Endothelial cell of umbilical vein (primary cell): ENCODE data around the gene ITGB3BP. TPM values are rescaled to one million over a fixed set of nuclear protein-coding genes. Genes with fewer than 3 reads are reported as not detected.

Source experiments
- BruUV-seq: library from RNA; stranded (reverse); fragments of 400-500 nt; replicated peaks from 2 replicates; lab custom pipeline; 2021; lab: Mats Ljungman, UMichigan
- CTCF ChIA-PET: fragments of 300-600, 350-600 bp; sonication (Branson Sonifier 250); formaldehyde crosslinking; loops from one replicate; lab custom pipeline; 2021; ENCODE audit warnings: antibody characterized with exemption, inconsistent platforms; lab: Charles Lee
- POLR2A ChIA-PET: fragments of 300-600, 350-600 bp; sonication (Branson Sonifier 250); formaldehyde crosslinking; loops from one replicate; lab custom pipeline; 2021; ENCODE audit warnings: antibody characterized with exemption, inconsistent platforms; lab: Charles Lee
- DNase-seq: peaks from one replicate; pipeline ENCODE4 v3.0.0-alpha.2; 2011; ENCODE audit warnings: low read depth, low spot score
- FAIRE-seq: peaks from 2 replicates; lab custom pipeline; 2011; peaks lifted over from hg19 to GRCh38; lab: Jason Lieb, UNC
- H2AFZ ChIP-seq: 2 replicates; pipeline ENCODE4 v1.6.0; 2012; ENCODE audit warnings: low read depth, low read length, control low read depth, inconsistent platforms
- H3K27ac ChIP-seq: 2 replicates; pipeline ENCODE4 v1.5.1; 2011; ENCODE audit warnings: low read depth, mild to moderate bottlenecking, control low read depth, low read length, moderate library complexity; ENCODE audit not compliant: insufficient read depth
- H3K27me3 ChIP-seq, 2 experiments: 2 replicates each; pipeline versions ENCODE4 v1.6.0 to v1.6.1; 2011; ENCODE audit warnings: low read length in 2 of 2, mixed read lengths in 1 of 2; ENCODE audit not compliant: control insufficient read depth in 2 of 2, insufficient read depth in 2 of 2
- H3K36me3 ChIP-seq, 2 experiments: 2 replicates in 1 of 2; 3 replicates in 1 of 2; pipeline ENCODE4 v1.5.1; 2011; ENCODE audit warnings: low read length in 2 of 2, mild to moderate bottlenecking in 1 of 2, moderate library complexity in 1 of 2; ENCODE audit not compliant: control insufficient read depth in 2 of 2, insufficient read depth in 2 of 2; ENCODE audit errors: extremely low read depth in 1 of 2
- H3K4me1 ChIP-seq: 3 replicates; pipeline ENCODE4 v1.5.1; 2011; ENCODE audit warnings: mild to moderate bottlenecking, low read length; ENCODE audit not compliant: control insufficient read depth, insufficient read depth; ENCODE audit errors: extremely low read depth
- H3K4me2 ChIP-seq: 2 replicates; pipeline ENCODE4 v1.6.1; 2011; ENCODE audit warnings: low read length, control low read depth, mixed read lengths; ENCODE audit not compliant: insufficient read depth
- H3K4me3 ChIP-seq, 3 experiments: fragments of 200-600 bp in 1 of 3; sonication (generic), shearing (Covaris generic) in 1 of 3; replicated peaks in 1 of 3; 2 replicates each; pipeline ENCODE4 v1.5.1; 2011 to 2016; ENCODE audit warnings: control low read depth in 3 of 3, low read length in 3 of 3, mild to moderate bottlenecking in 2 of 3, inconsistent platforms in 1 of 3, low read depth in 1 of 3, moderate library complexity in 1 of 3; ENCODE audit not compliant: insufficient read depth in 1 of 3
- H3K79me2 ChIP-seq: 2 replicates; pipeline ENCODE4 v1.6.0; 2012; ENCODE audit warnings: low read length, inconsistent platforms; ENCODE audit not compliant: control insufficient read depth, insufficient read depth
- H3K9ac ChIP-seq: replicated peaks from 2 replicates; pipeline ENCODE3; 2011; ENCODE audit warnings: low read length, control low read depth; ENCODE audit not compliant: insufficient read depth; ENCODE audit errors: extremely low read depth
- H3K9me1 ChIP-seq: replicated peaks from 3 replicates; pipeline ENCODE4 v1.6.0; 2011; ENCODE audit warnings: mild to moderate bottlenecking, low read length; ENCODE audit not compliant: control insufficient read depth, insufficient read depth; ENCODE audit errors: extremely low read depth
- H3K9me3 ChIP-seq: replicated peaks from 2 replicates; pipeline ENCODE4 v1.5.1; 2012; ENCODE audit warnings: low read length, inconsistent platforms; ENCODE audit not compliant: control insufficient read depth, insufficient read depth
- H4K20me1 ChIP-seq: replicated peaks from 2 replicates; pipeline ENCODE3; 2011; ENCODE audit warnings: mild to moderate bottlenecking, low read length; ENCODE audit not compliant: control insufficient read depth, insufficient read depth; ENCODE audit errors: extremely low read depth
- EZH2 ChIP-seq: IDR thresholded peaks from 2 replicates; pipeline ENCODE4 v1.6.1; 2012; ENCODE audit warnings: borderline replicate concordance, low read depth, mild to moderate bottlenecking, moderate library complexity, low read length, inconsistent platforms; ENCODE audit not compliant: severe bottlenecking
- FOS ChIP-seq: IDR thresholded peaks from 2 replicates; pipeline ENCODE4 v1.6.1; 2011; ENCODE audit warnings: mild to moderate bottlenecking, low read length, moderate library complexity, borderline replicate concordance; ENCODE audit not compliant: insufficient read depth
- GATA2 ChIP-seq: IDR thresholded peaks from 2 replicates; pipeline ENCODE4 v1.7.0; 2011; ENCODE audit warnings: low read depth, mild to moderate bottlenecking, moderate library complexity, mixed read lengths, low read length; ENCODE audit not compliant: insufficient read length, insufficient read depth
- JUN ChIP-seq: IDR thresholded peaks from 2 replicates; pipeline ENCODE4 v1.6.1; 2011; ENCODE audit warnings: borderline replicate concordance, low read depth; ENCODE audit not compliant: insufficient read length, insufficient read depth
- MAX ChIP-seq: IDR thresholded peaks from 2 replicates; pipeline ENCODE4 v1.6.1; 2011; ENCODE audit not compliant: insufficient read depth, insufficient read length
- MYC ChIP-seq: IDR thresholded peaks from one replicate; pipeline ENCODE4 v1.6.1; 2011; ENCODE audit warnings: mild to moderate bottlenecking, low read depth, low read length
- POLR2A ChIP-seq: IDR thresholded peaks from 2 replicates; pipeline ENCODE4 v1.6.1; 2012; ENCODE audit warnings: low read depth, mild to moderate bottlenecking, control low read depth, low read length
- POLR2AphosphoS5 ChIP-seq: IDR thresholded peaks from 2 replicates; pipeline ENCODE4 v1.6.1; 2012; ENCODE audit warnings: low read depth, mild to moderate bottlenecking, control low read depth, low read length, moderate library complexity; ENCODE audit not compliant: insufficient read depth
- dilution Hi-C: fragments of 300-500 bp; cut with MboI; formaldehyde crosslinking; loops from one replicate; pipeline ENCODE4 v1.15.0; 2019; ENCODE audit warnings: low sequenced_read_pairs; ENCODE audit not compliant: extremely low pct_ligation_motif_present
- intact Hi-C: fragments of 100-400 bp; cut with micrococcal nuclease; formaldehyde crosslinking; loops from one replicate; pipeline ENCODE4 v1.10.0; 2022
- polyA plus RNA-seq, 4 experiments: library from polyadenylated mRNA; depleted of rRNA in 3 of 4; stranded (reverse) in 3 of 4; unstranded in 1 of 4; fragments of >200 nt; gene quantifications; 2 replicates each; pipeline versions ENCODE4 v1.2.1 to v1.2.3, GENCODE V29; 2011 to 2012; ENCODE audit warnings: missing spikeins in 1 of 4
- total RNA-seq: library from RNA; stranded (reverse); gene quantifications from 2 replicates; pipeline ENCODE4 v1.2.3, GENCODE V29; 2021
- TF ChIP-seq, protein P1 (sequence below), 2 donors: IDR thresholded peaks; 1 replicate in 1 of 2; 2 replicates in 1 of 2; pipeline ENCODE4 v1.5.1; 2011; ENCODE audit warnings: low read length in 2 of 2, mild to moderate bottlenecking in 2 of 2, moderate library complexity in 2 of 2, control low read depth in 1 of 2, inconsistent platforms in 1 of 2, low read depth in 1 of 2; ENCODE audit not compliant: insufficient read depth in 1 of 2; ENCODE audit errors: extremely low read depth in 1 of 2

The ITGB3BP gene
- total and polyA plus RNA-seq, 2 donors (not counting 3 experiments of a cell fraction or from before 2014, with no cell fraction given) = 5.3 to 24.4 TPM

GRCh38 chr1:63442141-63442475 is 80.9 kb downstream of the ITGB3BP start:
- dilution Hi-C loops = no loop called here
- POLR2A ChIA-PET = no interaction called here
- FAIRE-seq = no peak

More at GRCh38 chr1:63442141-63442475, 80.9 kb downstream of the ITGB3BP start:
- no peak overlapping the region for H3K4me3 ChIP-seq
- CTCF ChIA-PET = interaction anchor here (0.6 to 2.9 kb wide), 14 partner anchors 9 to 600 kb away, joined by 3 to 18 read pairs (median 5); no protein-coding TSS in a partner anchor
- no peaks in the 10 kb centered on the region for H3K27me3 ChIP-seq
- no peak overlapping the region for H3K9ac ChIP-seq
- intact Hi-C loops = loop anchor here (5.0 kb wide), 1 partner anchor 75 kb away; the partner anchor contains the start of gene ALG6
- H3K4me2 ChIP-seq = no peak overlapping the region
- H3K9me1 ChIP-seq = no peaks in the 10 kb centered on the region
- no peaks in the 10 kb centered on the region for H3K4me1 ChIP-seq
- no peaks in the 10 kb centered on the region for H3K36me3 ChIP-seq
- no TSS peak for BruUV-seq
- no peaks in the 10 kb centered on the region for H3K79me2 ChIP-seq
- no peak overlapping the region for H2AFZ ChIP-seq
- no peak overlapping the region for H3K27ac ChIP-seq
- TF ChIP-seq EZH2 = no peak
- TF ChIP-seq GATA2 = no peak
- TF ChIP-seq JUN = no peak
- TF ChIP-seq MYC = no peak
- no peak for TF ChIP-seq FOS
- TF ChIP-seq POLR2AphosphoS5 = no peak
- no peak for TF ChIP-seq MAX
- TF ChIP-seq, protein P1, sequence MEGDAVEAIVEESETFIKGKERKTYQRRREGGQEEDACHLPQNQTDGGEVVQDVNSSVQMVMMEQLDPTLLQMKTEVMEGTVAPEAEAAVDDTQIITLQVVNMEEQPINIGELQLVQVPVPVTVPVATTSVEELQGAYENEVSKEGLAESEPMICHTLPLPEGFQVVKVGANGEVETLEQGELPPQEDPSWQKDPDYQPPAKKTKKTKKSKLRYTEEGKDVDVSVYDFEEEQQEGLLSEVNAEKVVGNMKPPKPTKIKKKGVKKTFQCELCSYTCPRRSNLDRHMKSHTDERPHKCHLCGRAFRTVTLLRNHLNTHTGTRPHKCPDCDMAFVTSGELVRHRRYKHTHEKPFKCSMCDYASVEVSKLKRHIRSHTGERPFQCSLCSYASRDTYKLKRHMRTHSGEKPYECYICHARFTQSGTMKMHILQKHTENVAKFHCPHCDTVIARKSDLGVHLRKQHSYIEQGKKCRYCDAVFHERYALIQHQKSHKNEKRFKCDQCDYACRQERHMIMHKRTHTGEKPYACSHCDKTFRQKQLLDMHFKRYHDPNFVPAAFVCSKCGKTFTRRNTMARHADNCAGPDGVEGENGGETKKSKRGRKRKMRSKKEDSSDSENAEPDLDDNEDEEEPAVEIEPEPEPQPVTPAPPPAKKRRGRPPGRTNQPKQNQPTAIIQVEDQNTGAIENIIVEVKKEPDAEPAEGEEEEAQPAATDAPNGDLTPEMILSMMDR (IDR thresholded peaks at IDR 0.05; ENCODE audit: extremely low read depth in 1 of 2, insufficient read depth in 1 of 2, low read depth in 1 of 2, low read length in 2 of 2) = no peak
- no peak for TF ChIP-seq POLR2A
- no peaks in the 10 kb centered on the region for H4K20me1 ChIP-seq
- H3K9me3 ChIP-seq = no peaks in the 10 kb centered on the region
- DNase-seq = no peak
